Activated CD8-positive, alpha-beta memory T cell treated with anti-CD3 and anti-CD28 coated beads, Interleukin-2, amount 50 U/mL, for 48 hours (primary cell): Measurements from ENCODE around the gene DGCR2.
"Not testable (repeated sequence)": the region's sequence is repeated elsewhere in the genome, so short reads cannot be mapped to it uniquely, and the experiment has no call there.

Experiments used
- DNase-seq: peaks from one replicate; pipeline ENCODE4 v3.0.0-alpha.2; 2020

The DGCR2 gene

GRCh38 chr22:19107730-19108074, 14.5 kb downstream of the DGCR2 start:
- no peak for DNase-seq

GRCh38 chr22:19106886-19107729, 15.1 kb downstream of the DGCR2 start:
- DNase-seq: no peak

DNA sequence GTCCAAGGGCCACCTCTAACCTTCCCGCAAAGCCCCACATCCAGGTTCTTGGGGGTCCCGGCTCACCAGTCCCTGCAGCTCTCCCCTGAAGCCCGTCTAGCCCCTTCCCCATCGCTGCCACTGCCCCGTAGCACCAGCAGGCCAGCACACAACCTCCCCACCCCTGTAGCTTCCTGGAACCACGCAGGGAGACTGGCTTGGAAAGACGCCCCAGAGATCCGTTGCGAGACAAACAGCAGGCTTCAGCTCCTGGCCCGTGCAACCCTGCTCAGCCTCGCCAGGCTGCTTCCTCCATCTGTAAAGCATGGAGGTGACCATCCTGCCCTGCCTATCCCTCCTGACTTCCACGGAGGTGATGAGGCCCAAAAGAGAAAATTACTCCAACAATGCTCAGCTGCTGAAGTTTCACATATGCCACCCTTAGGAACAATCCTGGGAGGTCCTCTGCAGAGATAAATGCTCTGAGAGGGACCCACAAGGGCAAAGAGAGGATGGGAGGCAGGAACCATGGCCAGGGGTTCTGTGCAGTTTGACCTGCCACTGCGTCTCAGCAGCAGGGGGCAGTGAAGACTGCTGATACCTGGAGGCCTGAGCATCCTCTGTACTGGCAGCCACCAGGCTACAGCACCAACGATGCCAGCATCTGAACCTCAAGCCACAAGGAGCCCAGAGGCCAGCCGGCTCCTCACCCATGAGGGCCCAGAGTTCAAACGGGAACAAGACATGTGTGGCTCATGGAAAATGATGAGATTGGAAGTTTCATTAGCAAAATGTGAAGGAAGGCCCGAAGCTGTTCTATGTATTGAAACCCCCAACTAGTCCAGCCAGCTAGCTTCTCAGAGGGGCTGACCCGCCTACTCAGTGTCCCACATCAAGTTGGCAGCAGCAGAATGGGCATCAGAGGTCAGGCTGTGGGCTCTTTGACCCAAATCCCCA, 16.1 kb downstream of the DGCR2 start:
- no peak for DNase-seq

DNA sequence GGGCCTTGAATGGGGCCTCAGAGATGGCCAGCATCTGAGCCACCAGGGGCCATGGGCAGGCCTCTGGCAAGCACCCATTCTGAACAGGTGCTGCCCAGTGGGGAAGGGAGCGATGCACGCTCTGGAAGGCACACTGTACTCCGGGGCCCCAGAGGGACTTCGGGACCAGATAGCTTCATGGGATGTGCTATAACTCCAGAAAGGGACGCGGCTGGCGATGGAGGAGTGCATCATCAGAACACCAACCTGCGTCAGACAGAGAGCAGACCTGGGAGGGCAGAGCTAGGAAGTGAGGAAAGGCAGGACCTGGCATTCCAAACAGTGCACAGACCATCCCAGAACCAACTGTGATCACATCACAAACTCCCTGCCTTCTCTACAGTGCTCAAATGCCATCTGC, 16.8 kb downstream of the DGCR2 start:
- DNase-seq: no peak

DNA sequence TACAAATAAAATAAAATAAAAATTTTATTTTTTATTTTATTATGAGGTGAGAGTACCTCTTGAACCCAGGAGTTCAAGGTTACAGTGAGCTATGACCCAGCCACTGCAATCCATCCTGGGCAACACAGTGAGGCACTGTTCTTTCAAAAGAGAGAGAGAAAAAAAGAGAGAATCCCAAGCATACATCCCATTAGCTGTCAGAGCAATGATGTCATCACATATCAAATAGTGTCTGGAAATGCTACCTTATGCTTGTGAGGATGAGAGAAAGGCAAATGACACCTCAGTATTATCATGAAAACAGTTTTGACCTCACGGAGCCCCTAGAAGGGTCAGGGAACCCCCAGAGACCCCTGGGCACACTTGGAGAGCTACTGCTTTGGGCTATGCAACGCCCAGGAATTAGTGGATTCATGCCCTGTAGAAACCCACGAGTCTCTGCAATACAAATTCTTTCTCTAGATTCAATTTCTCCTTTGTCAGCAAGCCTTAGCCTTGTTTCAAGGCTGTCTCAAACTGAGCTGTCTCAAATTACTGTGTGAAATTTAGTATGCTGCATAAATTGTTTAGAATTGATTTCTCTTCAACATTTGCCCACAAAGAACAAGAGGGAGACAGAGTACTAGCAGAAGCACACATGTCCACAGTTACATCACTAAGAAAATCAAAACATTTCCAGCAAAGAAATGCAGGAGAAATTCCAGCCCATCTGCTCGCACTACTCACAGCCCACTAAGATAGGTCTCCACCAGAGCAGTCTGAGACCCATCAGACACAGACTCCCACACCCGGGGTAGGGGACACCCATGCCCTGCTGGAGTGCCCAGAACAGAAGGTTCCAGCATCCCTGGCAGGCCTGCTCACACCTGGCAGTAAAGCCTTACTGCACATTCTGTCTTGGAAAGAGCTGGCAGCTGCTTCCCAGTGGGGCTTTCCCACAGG, 18.1 kb downstream of the DGCR2 start:
- DNase-seq: no peak

- peak; percentile 10 for DNase-seq
Observed at GRCh38 chr22:19098157-19098556, 24.1 kb downstream of the DGCR2 start.

DNA sequence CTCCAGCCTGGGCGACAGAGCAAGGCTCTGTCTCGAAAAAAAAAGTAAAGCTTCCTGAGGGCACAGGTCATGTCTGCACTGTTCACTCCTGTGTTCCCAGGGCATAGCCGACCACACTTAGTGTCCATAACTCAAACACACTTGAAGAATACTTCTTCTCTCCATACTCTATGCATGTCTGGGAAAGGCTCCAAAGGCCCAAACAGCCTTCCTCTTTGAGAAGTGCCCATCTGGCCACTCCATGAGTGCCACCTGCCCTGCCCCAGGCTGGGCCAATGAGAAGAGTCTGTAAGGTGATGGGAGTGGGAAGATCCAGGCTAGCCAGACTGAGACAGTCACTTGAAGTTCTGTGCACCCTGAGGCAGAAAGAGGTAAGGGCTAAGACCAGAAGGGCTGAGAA, 24.7 kb downstream of the DGCR2 start:
- peak; percentile 20 for DNase-seq

DNA sequence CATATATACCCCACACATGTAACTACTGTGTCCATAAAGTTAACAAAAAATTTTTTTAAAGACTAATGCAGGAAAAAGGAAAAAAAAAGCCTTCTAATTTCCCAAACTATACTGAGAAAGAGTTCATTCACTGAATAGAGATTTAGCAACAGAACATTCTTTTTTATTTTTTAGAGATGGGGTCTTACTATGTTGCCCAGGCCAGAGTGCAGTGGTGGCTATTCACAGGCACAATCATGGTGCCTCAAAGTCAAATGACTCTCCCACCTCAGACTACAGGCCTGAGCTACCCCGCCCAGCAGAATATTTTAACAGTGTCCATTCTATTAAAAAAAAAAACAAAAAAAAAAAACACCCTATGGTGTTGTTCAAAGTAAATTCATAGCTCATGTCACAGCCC, 25.7 kb downstream of the DGCR2 start:
- no peak for DNase-seq

GRCh38 chr22:19094393-19094997, 27.7 kb downstream of the DGCR2 start:
- no peak for DNase-seq

DNA sequence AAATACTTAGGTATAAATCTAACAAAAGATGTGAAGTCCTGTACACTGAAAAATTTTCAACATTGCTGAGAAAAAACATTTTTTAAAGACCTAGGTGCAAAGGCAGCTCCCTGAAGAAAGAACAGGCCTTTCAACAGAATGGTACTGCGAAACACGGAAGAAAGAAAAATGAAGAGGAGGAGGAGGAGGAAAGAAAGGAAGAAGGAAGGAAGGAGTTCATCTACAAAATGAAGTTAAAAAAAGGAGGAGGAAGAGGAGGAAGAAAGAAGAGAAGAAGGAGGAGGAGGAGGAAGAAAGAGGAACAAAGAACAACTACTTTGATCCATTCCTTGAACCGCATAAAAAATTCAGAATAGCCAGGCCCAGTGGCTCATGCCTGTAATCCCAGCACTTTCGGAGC, 29.5 kb downstream of the DGCR2 start:
- no peak for DNase-seq

GRCh38 chr22:19090586-19091127, 31.6 kb downstream of the DGCR2 start:
- no peak for DNase-seq

DNA sequence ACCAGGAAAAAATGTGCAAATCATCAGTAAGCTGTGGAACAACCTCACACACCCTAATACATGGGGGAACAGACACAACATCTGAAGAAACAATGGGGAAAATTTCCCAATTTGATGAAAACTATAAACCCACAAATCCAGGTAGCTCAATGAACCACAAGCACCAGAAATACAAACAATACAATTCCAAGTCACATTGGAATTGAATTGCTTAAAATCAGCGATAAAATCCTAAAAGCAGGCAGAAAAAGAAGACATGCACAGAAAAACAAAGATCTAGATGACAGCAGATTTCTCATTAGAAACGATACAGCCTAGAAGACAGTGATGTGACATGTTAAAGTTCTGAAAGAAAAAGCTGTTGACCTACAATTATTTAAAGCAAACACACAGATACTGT, 32.0 kb downstream of the DGCR2 start:
- DNase-seq: no peak

DNA sequence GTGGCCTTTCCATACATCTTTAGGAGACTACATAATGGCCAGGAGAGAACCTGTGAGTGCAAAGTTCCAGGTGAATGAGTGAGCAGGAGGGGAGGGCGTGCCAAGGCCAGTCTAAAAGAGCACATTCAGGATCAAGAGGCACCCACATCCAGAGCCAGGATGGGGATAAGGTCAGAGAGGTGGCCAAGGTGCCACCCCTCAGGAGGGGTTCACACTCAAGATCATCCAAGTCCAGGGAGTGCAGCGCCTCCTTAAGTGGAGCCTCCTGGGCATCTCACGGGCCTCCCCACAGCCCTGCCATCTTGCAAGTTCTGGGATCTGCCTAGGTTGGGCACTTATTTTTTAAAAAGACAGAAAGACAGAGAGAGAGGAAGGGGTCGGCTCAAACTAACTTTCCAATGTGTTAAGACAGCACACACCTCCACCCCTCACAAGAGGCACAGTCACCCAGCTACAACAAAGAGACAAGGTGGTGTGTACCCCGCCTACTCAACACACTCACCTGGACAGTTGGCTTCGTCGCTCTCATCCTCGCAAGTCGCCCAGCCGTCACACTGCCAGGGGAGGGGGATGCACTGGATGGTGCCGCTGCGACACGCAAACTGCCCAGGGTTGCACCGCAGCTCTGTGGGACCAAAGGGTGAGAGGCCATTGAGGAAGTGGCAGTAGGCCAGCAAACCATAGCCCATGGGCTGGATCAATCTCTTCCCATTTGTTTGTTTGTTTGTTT, 33.2 kb downstream of the DGCR2 start:
- DNase-seq: peak; percentile 20

DNA sequence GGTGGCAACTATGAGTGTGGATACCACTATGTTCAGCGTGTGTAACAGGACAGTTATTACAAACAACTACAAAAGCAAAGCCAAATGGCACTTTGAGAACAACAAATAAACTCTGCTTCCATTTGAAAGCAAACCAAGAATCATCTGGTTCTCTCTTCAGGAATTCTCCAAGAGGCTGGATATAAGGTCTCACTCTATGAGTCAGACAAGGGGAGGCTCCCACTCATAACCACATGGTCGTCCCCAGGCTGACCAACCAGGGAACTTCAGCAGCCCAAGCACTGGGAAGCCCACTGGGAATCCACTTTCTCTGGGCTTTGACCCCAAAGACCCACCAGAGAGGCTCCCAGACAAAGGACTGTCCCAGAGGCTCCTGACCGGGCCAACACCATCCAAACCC, 35.3 kb downstream of the DGCR2 start:
- DNase-seq: peak; percentile 17

DNA sequence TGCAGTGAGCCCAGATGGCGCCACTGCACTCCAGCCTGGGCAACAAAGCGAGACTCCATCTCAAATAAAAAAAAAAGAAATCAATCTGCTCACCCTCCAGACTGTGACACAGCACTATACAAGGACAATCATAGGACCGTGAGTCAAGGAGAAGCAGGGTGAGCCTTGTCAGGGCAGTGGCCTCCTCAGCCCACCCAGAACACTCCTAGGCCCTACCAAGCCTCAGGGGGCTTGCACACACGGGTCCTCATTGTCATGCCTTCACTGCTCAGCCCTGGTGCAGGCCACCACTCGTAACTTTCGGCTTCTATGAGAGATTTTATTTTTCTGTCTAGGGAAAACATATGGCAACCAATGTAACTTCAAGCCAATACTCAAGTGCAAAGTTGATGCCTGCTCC, 35.8 kb downstream of the DGCR2 start:
- DNase-seq: peak; percentile 3

DNA sequence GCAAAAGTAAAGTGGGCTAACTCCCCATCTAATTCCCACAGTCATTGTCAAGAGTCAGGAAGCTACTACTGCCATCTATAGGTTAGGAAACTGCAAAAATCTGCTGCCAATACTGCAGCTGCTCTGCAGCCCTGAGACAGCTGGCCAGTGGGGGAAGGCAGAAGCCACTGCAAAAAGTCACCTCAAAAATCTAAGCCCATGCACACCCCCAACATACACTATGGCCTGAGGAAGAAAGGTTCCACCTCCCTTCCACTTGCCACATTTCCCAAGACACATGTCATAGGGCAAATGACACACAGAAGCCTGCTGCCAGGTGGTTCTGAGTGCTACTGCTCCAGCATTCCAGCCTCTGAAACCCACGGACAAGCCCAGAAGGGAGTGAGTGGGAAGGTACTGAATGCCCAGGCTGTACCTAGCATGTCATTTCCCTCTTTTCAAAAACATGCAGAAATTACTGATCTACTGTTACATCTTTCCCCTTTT, 36.9 kb downstream of the DGCR2 start:
- peak; percentile 38 for DNase-seq

DNA sequence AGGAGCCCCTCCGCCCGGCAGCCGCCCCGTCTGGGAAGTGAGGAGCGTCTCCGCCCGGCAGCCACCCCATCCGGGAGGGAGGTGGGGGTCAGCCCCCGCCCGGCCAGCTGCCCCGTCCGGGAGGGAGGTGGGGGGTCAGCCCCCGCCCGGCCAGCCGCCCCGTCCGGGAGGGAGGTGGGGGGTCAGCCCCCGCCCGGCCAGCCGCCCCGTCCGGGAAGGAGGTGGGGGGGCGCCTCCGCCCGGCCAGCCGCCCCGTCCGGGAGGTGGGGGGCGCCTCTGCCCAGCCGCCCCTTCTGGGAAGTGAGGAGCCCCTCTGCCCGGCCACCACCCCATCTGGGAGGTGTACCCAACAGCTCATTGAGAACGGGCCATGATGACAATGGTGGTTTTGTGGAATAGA, 37.6 kb downstream of the DGCR2 start:
- not testable (repeated sequence) for DNase-seq

DNA sequence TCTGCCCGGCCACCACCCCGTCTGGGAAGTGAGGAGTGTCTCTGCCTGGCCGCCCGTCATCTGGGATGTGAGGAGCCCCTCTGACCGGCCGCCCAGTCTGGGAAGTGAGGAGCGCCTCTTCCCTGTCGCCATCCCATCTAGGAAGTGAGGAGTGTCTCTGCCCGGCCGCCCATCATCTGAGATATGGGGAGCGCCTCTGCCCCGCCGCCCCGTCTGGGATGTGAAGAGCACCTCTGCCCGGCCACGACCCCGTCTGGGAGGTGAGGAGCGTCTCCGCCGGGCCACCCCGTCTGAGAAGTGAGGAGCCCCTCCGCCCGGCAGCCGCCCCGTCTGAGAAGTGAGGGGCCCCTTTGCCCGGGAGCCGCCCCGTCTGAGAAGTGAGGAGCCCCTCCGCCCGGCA, 38.1 kb downstream of the DGCR2 start:
- peak; percentile 22 for DNase-seq

- DNase-seq: peak; percentile 22
Observed at GRCh38 chr22:19082793-19083192, 39.4 kb downstream of the DGCR2 start.

DNA sequence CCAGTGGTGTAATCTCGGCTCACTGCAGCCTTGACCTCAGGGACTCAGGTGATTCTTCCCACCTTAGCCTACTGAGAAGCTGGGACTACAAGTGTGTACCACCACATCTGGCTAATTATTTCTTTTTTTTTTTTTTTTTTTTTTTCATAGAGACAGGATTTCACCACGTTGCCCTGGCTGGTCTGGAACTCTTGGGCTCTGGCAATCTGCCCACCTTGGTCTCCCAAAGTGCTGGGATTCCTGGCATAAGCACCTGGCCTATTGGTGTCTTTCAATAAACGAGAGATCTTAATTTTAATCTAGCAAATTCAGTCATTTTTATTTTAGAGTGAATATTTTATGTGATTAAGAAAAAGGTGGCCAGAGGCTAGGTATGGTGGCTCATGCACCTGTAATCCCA, 40.1 kb downstream of the DGCR2 start:
- no peak for DNase-seq

- DNase-seq: no peak
Observed at GRCh38 chr22:19081351-19081750, 40.9 kb downstream of the DGCR2 start.
